ENCODE data around the gene TTC33. TPM values are rescaled to one million over a fixed set of nuclear protein-coding genes. Genes with fewer than 3 reads are reported as not detected.
A peak's percentile ranks its signal among the peaks of the same experiment; 100 is the strongest.

TTC33 gene
- total and polyA plus RNA-seq, 2 of the 4 experiments (the other 2 are of a cell fraction), result 3.1 to 8.1 TPM

GRCh38 chr5:40798801-40799210, 43.0 kb upstream of the TTC33 start:
- DNase-seq, result peak; percentile 61
- H3K4ac ChIP-seq (ENCODE audit: low read depth, low read length), result peak overlapping the region; percentile 96
- peaks cover 0 to 26% of the 10 kb centered on the region in 2 experiments; a peak in 2 of 4 replicates for H3K79me1 ChIP-seq (ENCODE audit: low read depth in 1 of 2, low read length in 2 of 2)
- peak overlapping the region; percentile 85 for H3K4me3 ChIP-seq (ENCODE audit: insufficient read depth, low read depth, low read length)
- peak overlapping the region; percentile 97 for H2AFZ ChIP-seq (replicated peaks; ENCODE audit: low read length, poor library complexity)
- intact Hi-C loops (cut with micrococcal nuclease), result no loop called here
- H3K36me3 ChIP-seq (ENCODE audit: control insufficient read depth, insufficient read depth, low read length), result peaks cover 2% of the 10 kb centered on the region
- peak overlapping the region; percentile 64 for H3K4me2 ChIP-seq (ENCODE audit: low read depth, low read length)
- ATAC-seq (ENCODE audit: low read depth), result peak; percentile 1
- no TSS peak for BruUV-seq (replicated peaks)
- peak overlapping the region; percentile 86 for H2BK120ac ChIP-seq (ENCODE audit: low read depth, low read length)
- H3K9ac ChIP-seq (ENCODE audit: low read depth, low read length), result peak overlapping the region; percentile 89
- no peaks in the 10 kb centered on the region for H3K27me3 ChIP-seq (ENCODE audit: control insufficient read depth, insufficient read depth, low read length)
- H3K9me3 ChIP-seq (ENCODE audit: control insufficient read depth, insufficient read depth, low read length), result no peaks in the 10 kb centered on the region
- H3K4me1 ChIP-seq (ENCODE audit: control insufficient read depth, insufficient read depth, low read length), result peaks cover 2% of the 10 kb centered on the region; the same call in 1 of the 2 replicates
- ChIA-PET POLR2A (ENCODE audit: unreplicated experiment) (interaction anchor here (0.7 to 0.8 kb wide), 2 partner anchors 43 to 846 kb away, joined by 5 to 28 read pairs; no protein-coding TSS in a partner anchor), CTCF (interaction anchor here (0.6 to 1.2 kb wide), 3 partner anchors 10 to 50 kb away, joined by 3 to 5 read pairs (median 3); no protein-coding TSS in a partner anchor)
- in situ Hi-C loops (cut with MboI; ENCODE audit: low sequenced_read_pairs), result no loop called here
- peaks cover 34% of the 10 kb centered on the region for H4K20me1 ChIP-seq (ENCODE audit: insufficient read depth, low read length)
- H4K8ac ChIP-seq (ENCODE audit: low read depth in 2 of 2, low read length in 2 of 2), result peak overlapping the region; percentile 66 to 89; a peak in 2 of 4 replicates
- dilution Hi-C loops (cut with HindIII; ENCODE audit: low sequenced_read_pairs, unreplicated experiment), result no loop called here
- peak overlapping the region; percentile 3 for H3K18ac ChIP-seq (ENCODE audit: low read depth, low read length)
- peak overlapping the region; percentile 87 for H2BK5ac ChIP-seq (ENCODE audit: low read depth, low read length, poor library complexity, severe bottlenecking)
- H2BK20ac ChIP-seq (ENCODE audit: low read depth, low read length), result no peak overlapping the region
- peak overlapping the region; percentile 34; the same call in 1 of the 3 replicates for H2BK15ac ChIP-seq (ENCODE audit: low read depth, low read length)
- TF ChIP-seq BHLHE40 (IDR thresholded peaks at IDR 0.05; ENCODE audit: low read depth, low read length) (no peak), RAD21 (IDR thresholded peaks at IDR 0.05; ENCODE audit: low read length) (peak; percentile 21; the same call in 1 of the 2 replicates)
- peak overlapping the region; percentile 66; the same call in 1 of the 2 replicates for H2AK5ac ChIP-seq (ENCODE audit: low read depth, low read length)
- H3K27ac ChIP-seq (ENCODE audit: insufficient read depth, low read length), result peak overlapping the region; percentile 94
- no peak overlapping the region for H4K5ac ChIP-seq (ENCODE audit: low read depth, low read length)
- H3K56ac ChIP-seq (ENCODE audit: extremely low read depth, insufficient read depth, low read length), result peak overlapping the region; percentile 77
- WGBS, 2 experiments (ENCODE audit: extremely low coverage in 2 of 2, insufficient read length in 1 of 2), result no CpG with 5 or more reads among the region's 7 CpGs
- peaks cover 3% of the 10 kb centered on the region; the same call in 1 of the 2 replicates for H3K9me1 ChIP-seq (ENCODE audit: insufficient read depth, low read length)
- peak overlapping the region; percentile 85 for H4K91ac ChIP-seq (ENCODE audit: insufficient read depth, low read depth, low read length)
- peak overlapping the region; percentile 13 for H2AK9ac ChIP-seq (replicated peaks; ENCODE audit: low read depth, low read length, poor library complexity)
- H3K14ac ChIP-seq (replicated peaks; ENCODE audit: low read depth, low read length), result peak overlapping the region; percentile 96
- H3K23ac ChIP-seq (ENCODE audit: low read depth, low read length), result peak overlapping the region; percentile 80

Measured in IMR-90 (cell line).